Endothelial cell of umbilical vein (primary cell): Measurements from ENCODE around the gene CHRM1. TPM values are rescaled to one million over a fixed set of nuclear protein-coding genes. Genes with fewer than 3 reads are reported as not detected.

Experiments used
- BruUV-seq: library from RNA; stranded (reverse); fragments of 400-500 nt; replicated peaks from 2 replicates; lab custom pipeline; 2021; lab: Mats Ljungman, UMichigan
- CTCF ChIA-PET: fragments of 300-600, 350-600 bp; sonication (Branson Sonifier 250); formaldehyde crosslinking; loops from one replicate; lab custom pipeline; 2021; ENCODE audit warnings: antibody characterized with exemption, inconsistent platforms; lab: Charles Lee
- POLR2A ChIA-PET: fragments of 300-600, 350-600 bp; sonication (Branson Sonifier 250); formaldehyde crosslinking; loops from one replicate; lab custom pipeline; 2021; ENCODE audit warnings: antibody characterized with exemption, inconsistent platforms; lab: Charles Lee
- DNase-seq: peaks from one replicate; pipeline ENCODE4 v3.0.0-alpha.2; 2011; ENCODE audit warnings: low read depth, low spot score
- FAIRE-seq: peaks from 2 replicates; lab custom pipeline; 2011; peaks lifted over from hg19 to GRCh38; lab: Jason Lieb, UNC
- H2AFZ ChIP-seq: 2 replicates; pipeline ENCODE4 v1.6.0; 2012; ENCODE audit warnings: low read depth, low read length, control low read depth, inconsistent platforms
- H3K27ac ChIP-seq: 2 replicates; pipeline ENCODE4 v1.5.1; 2011; ENCODE audit warnings: low read depth, mild to moderate bottlenecking, control low read depth, low read length, moderate library complexity; ENCODE audit not compliant: insufficient read depth
- H3K27me3 ChIP-seq, 2 experiments: 2 replicates each; pipeline versions ENCODE4 v1.6.0 to v1.6.1; 2011; ENCODE audit warnings: low read length in 2 of 2, mixed read lengths in 1 of 2; ENCODE audit not compliant: control insufficient read depth in 2 of 2, insufficient read depth in 2 of 2
- H3K36me3 ChIP-seq, 2 experiments: 2 replicates in 1 of 2; 3 replicates in 1 of 2; pipeline ENCODE4 v1.5.1; 2011; ENCODE audit warnings: low read length in 2 of 2, mild to moderate bottlenecking in 1 of 2, moderate library complexity in 1 of 2; ENCODE audit not compliant: control insufficient read depth in 2 of 2, insufficient read depth in 2 of 2; ENCODE audit errors: extremely low read depth in 1 of 2
- H3K4me1 ChIP-seq: 3 replicates; pipeline ENCODE4 v1.5.1; 2011; ENCODE audit warnings: mild to moderate bottlenecking, low read length; ENCODE audit not compliant: control insufficient read depth, insufficient read depth; ENCODE audit errors: extremely low read depth
- H3K4me2 ChIP-seq: 2 replicates; pipeline ENCODE4 v1.6.1; 2011; ENCODE audit warnings: low read length, control low read depth, mixed read lengths; ENCODE audit not compliant: insufficient read depth
- H3K4me3 ChIP-seq, 3 experiments: fragments of 200-600 bp in 1 of 3; sonication (generic), shearing (Covaris generic) in 1 of 3; replicated peaks in 1 of 3; 2 replicates each; pipeline ENCODE4 v1.5.1; 2011 to 2016; ENCODE audit warnings: control low read depth in 3 of 3, low read length in 3 of 3, mild to moderate bottlenecking in 2 of 3, inconsistent platforms in 1 of 3, low read depth in 1 of 3, moderate library complexity in 1 of 3; ENCODE audit not compliant: insufficient read depth in 1 of 3
- H3K79me2 ChIP-seq: 2 replicates; pipeline ENCODE4 v1.6.0; 2012; ENCODE audit warnings: low read length, inconsistent platforms; ENCODE audit not compliant: control insufficient read depth, insufficient read depth
- H3K9ac ChIP-seq: replicated peaks from 2 replicates; pipeline ENCODE3; 2011; ENCODE audit warnings: low read length, control low read depth; ENCODE audit not compliant: insufficient read depth; ENCODE audit errors: extremely low read depth
- H3K9me1 ChIP-seq: replicated peaks from 3 replicates; pipeline ENCODE4 v1.6.0; 2011; ENCODE audit warnings: mild to moderate bottlenecking, low read length; ENCODE audit not compliant: control insufficient read depth, insufficient read depth; ENCODE audit errors: extremely low read depth
- H3K9me3 ChIP-seq: replicated peaks from 2 replicates; pipeline ENCODE4 v1.5.1; 2012; ENCODE audit warnings: low read length, inconsistent platforms; ENCODE audit not compliant: control insufficient read depth, insufficient read depth
- H4K20me1 ChIP-seq: replicated peaks from 2 replicates; pipeline ENCODE3; 2011; ENCODE audit warnings: mild to moderate bottlenecking, low read length; ENCODE audit not compliant: control insufficient read depth, insufficient read depth; ENCODE audit errors: extremely low read depth
- CTCF ChIP-seq, 2 donors: IDR thresholded peaks; 1 replicate in 1 of 2; 2 replicates in 1 of 2; pipeline ENCODE4 v1.5.1; 2011; ENCODE audit warnings: low read length in 2 of 2, mild to moderate bottlenecking in 2 of 2, moderate library complexity in 2 of 2, control low read depth in 1 of 2, inconsistent platforms in 1 of 2, low read depth in 1 of 2; ENCODE audit not compliant: insufficient read depth in 1 of 2; ENCODE audit errors: extremely low read depth in 1 of 2
- EZH2 ChIP-seq: IDR thresholded peaks from 2 replicates; pipeline ENCODE4 v1.6.1; 2012; ENCODE audit warnings: borderline replicate concordance, low read depth, mild to moderate bottlenecking, moderate library complexity, low read length, inconsistent platforms; ENCODE audit not compliant: severe bottlenecking
- GATA2 ChIP-seq: IDR thresholded peaks from 2 replicates; pipeline ENCODE4 v1.7.0; 2011; ENCODE audit warnings: low read depth, mild to moderate bottlenecking, moderate library complexity, mixed read lengths, low read length; ENCODE audit not compliant: insufficient read length, insufficient read depth
- JUN ChIP-seq: IDR thresholded peaks from 2 replicates; pipeline ENCODE4 v1.6.1; 2011; ENCODE audit warnings: borderline replicate concordance, low read depth; ENCODE audit not compliant: insufficient read length, insufficient read depth
- MAX ChIP-seq: IDR thresholded peaks from 2 replicates; pipeline ENCODE4 v1.6.1; 2011; ENCODE audit not compliant: insufficient read depth, insufficient read length
- MYC ChIP-seq: IDR thresholded peaks from one replicate; pipeline ENCODE4 v1.6.1; 2011; ENCODE audit warnings: mild to moderate bottlenecking, low read depth, low read length
- POLR2AphosphoS5 ChIP-seq: IDR thresholded peaks from 2 replicates; pipeline ENCODE4 v1.6.1; 2012; ENCODE audit warnings: low read depth, mild to moderate bottlenecking, control low read depth, low read length, moderate library complexity; ENCODE audit not compliant: insufficient read depth
- dilution Hi-C: fragments of 300-500 bp; cut with MboI; formaldehyde crosslinking; loops from one replicate; pipeline ENCODE4 v1.15.0; 2019; ENCODE audit warnings: low sequenced_read_pairs; ENCODE audit not compliant: extremely low pct_ligation_motif_present
- intact Hi-C: fragments of 100-400 bp; cut with micrococcal nuclease; formaldehyde crosslinking; loops from one replicate; pipeline ENCODE4 v1.10.0; 2022
- polyA plus RNA-seq, 4 experiments: library from polyadenylated mRNA; depleted of rRNA in 3 of 4; stranded (reverse) in 3 of 4; unstranded in 1 of 4; fragments of >200 nt; gene quantifications; 2 replicates each; pipeline versions ENCODE4 v1.2.1 to v1.2.3, GENCODE V29; 2011 to 2012; ENCODE audit warnings: missing spikeins in 1 of 4
- total RNA-seq: library from RNA; stranded (reverse); gene quantifications from 2 replicates; pipeline ENCODE4 v1.2.3, GENCODE V29; 2021

Gene CHRM1
- total and polyA plus RNA-seq, 2 donors (not counting 3 experiments of a cell fraction or from before 2014, with no cell fraction given) = not detected

- H3K4me2 ChIP-seq = no peak overlapping the region
- no peak overlapping the region for H3K9ac ChIP-seq
- no TSS peak for BruUV-seq
- no peak overlapping the region for H3K4me3 ChIP-seq
- H3K9me3 ChIP-seq = no peaks in the 10 kb centered on the region
- no peaks in the 10 kb centered on the region for H3K9me1 ChIP-seq
- ChIA-PET CTCF (interaction anchor here (1.1 to 7.2 kb wide), 4 partner anchors 10 to 79 kb away, joined by 4 to 105 read pairs (median 8); partner anchors contain the start of gene TMEM179B), POLR2A (interaction anchor here (0.6 to 3.5 kb wide), 4 partner anchors 16 to 34 kb away, joined by 3 to 20 read pairs (median 6); partner anchors contain the start of genes SLC3A2 and STX5)
- no peaks in the 10 kb centered on the region for H3K27me3 ChIP-seq
- DNase-seq = no peak
- no peaks in the 10 kb centered on the region for H3K4me1 ChIP-seq
- TF ChIP-seq CTCF (IDR thresholded peaks at IDR 0.05; ENCODE audit: extremely low read depth in 1 of 2, insufficient read depth in 1 of 2, low read depth in 1 of 2, low read length in 2 of 2) (no peak), MAX (no peak), EZH2 (no peak), MYC (no peak), GATA2 (no peak), JUN (no peak), POLR2AphosphoS5 (no peak)
- no peak overlapping the region for H3K27ac ChIP-seq
- no peak overlapping the region for H2AFZ ChIP-seq
- H3K79me2 ChIP-seq = peaks cover 33% of the 10 kb centered on the region
- intact Hi-C loops (no loop called here), dilution Hi-C loops (no loop called here)
- H4K20me1 ChIP-seq = no peaks in the 10 kb centered on the region
- no peaks in the 10 kb centered on the region for H3K36me3 ChIP-seq
- no peak for FAIRE-seq
Measured at GRCh38 chr11:62865635-62866034, 55.5 kb downstream of the CHRM1 start.
